IMR-90 (cell line): ENCODE results near the gene KAT2B. TPM values are rescaled to one million over a fixed set of nuclear protein-coding genes. Genes with fewer than 3 reads are reported as not detected.

Experiments used
- ATAC-seq: fragments of 200-7000 bp; cut with Tn5 transposase; 2 replicates; pipeline ENCODE4 v1.9.1; 2020; ENCODE audit warnings: low read depth, mild to moderate bottlenecking, moderate library complexity
- BruUV-seq: library from RNA; stranded (reverse); fragments of 400-500 nt; replicated peaks from 2 replicates; lab custom pipeline; 2021; lab: Mats Ljungman, UMichigan
- CTCF ChIA-PET: fragments of 300-600 bp; formaldehyde crosslinking; extraction: SDS; loops from one replicate; lab custom pipeline; 2021; ENCODE audit warnings: antibody characterized with exemption; lab: Yijun Ruan, JAX
- POLR2A ChIA-PET: fragments of 300-600 bp; sonication (Branson Sonifier 250); formaldehyde crosslinking; loops from one replicate; lab custom pipeline; 2022; ENCODE audit warnings: antibody characterized with exemption; ENCODE audit not compliant: unreplicated experiment; lab: Charles Lee
- DNase-seq: peaks from one replicate; pipeline ENCODE4 v3.0.0; 2013
- H2AFZ ChIP-seq: replicated peaks from 2 replicates; pipeline ENCODE3; 2013; ENCODE audit warnings: low read length, mild to moderate bottlenecking; ENCODE audit not compliant: poor library complexity
- H2AK5ac ChIP-seq: 2 replicates; pipeline ENCODE4 v1.6.1; 2013; ENCODE audit warnings: low read depth, low read length, inconsistent platforms
- H2AK9ac ChIP-seq: replicated peaks from 2 replicates; pipeline ENCODE3; 2013; ENCODE audit warnings: mild to moderate bottlenecking, low read depth, low read length, moderate library complexity; ENCODE audit not compliant: poor library complexity
- H2BK120ac ChIP-seq: 2 replicates; pipeline ENCODE4 v1.6.1; 2013; ENCODE audit warnings: low read depth, low read length, inconsistent platforms
- H2BK15ac ChIP-seq: 3 replicates; pipeline ENCODE4 v1.6.1; 2013; ENCODE audit warnings: low read depth, low read length, inconsistent platforms
- H2BK20ac ChIP-seq: 2 replicates; pipeline ENCODE4 v1.6.1; 2013; ENCODE audit warnings: low read depth, mild to moderate bottlenecking, inconsistent platforms, low read length, moderate library complexity
- H2BK5ac ChIP-seq: 2 replicates; pipeline ENCODE4 v1.6.1; 2013; ENCODE audit warnings: mild to moderate bottlenecking, low read depth, low read length, inconsistent platforms; ENCODE audit not compliant: poor library complexity, severe bottlenecking
- H3K14ac ChIP-seq: replicated peaks from 2 replicates; pipeline ENCODE4 v1.6.1; 2013; ENCODE audit warnings: low read depth, low read length, inconsistent platforms
- H3K18ac ChIP-seq: 2 replicates; pipeline ENCODE4 v1.6.1; 2013; ENCODE audit warnings: low read depth, low read length, control low read depth
- H3K23ac ChIP-seq: 2 replicates; pipeline ENCODE4 v1.6.1; 2013; ENCODE audit warnings: low read depth, low read length, inconsistent platforms
- H3K27ac ChIP-seq: 2 replicates; pipeline ENCODE4 v1.5.1; 2013; ENCODE audit warnings: mild to moderate bottlenecking, control low read depth, low read length; ENCODE audit not compliant: insufficient read depth
- H3K27me3 ChIP-seq: 2 replicates; pipeline ENCODE4 v1.6.1; 2013; ENCODE audit warnings: low read length; ENCODE audit not compliant: control insufficient read depth, insufficient read depth
- H3K36me3 ChIP-seq: 2 replicates; pipeline ENCODE4 v1.6.1; 2013; ENCODE audit warnings: low read length, mixed read lengths; ENCODE audit not compliant: control insufficient read depth, insufficient read depth
- H3K4ac ChIP-seq: 2 replicates; pipeline ENCODE4 v1.6.1; 2013; ENCODE audit warnings: low read depth, low read length, inconsistent platforms
- H3K4me1 ChIP-seq: 2 replicates; pipeline ENCODE4 v1.6.1; 2013; ENCODE audit warnings: low read length, mixed read lengths; ENCODE audit not compliant: control insufficient read depth, insufficient read depth
- H3K4me2 ChIP-seq: 2 replicates; pipeline ENCODE4 v1.6.1; 2013; ENCODE audit warnings: low read depth, mild to moderate bottlenecking, control low read depth, low read length, moderate library complexity
- H3K4me3 ChIP-seq: 2 replicates; pipeline ENCODE4 v1.5.1; 2013; ENCODE audit warnings: low read depth, mild to moderate bottlenecking, control low read depth, low read length, moderate library complexity; ENCODE audit not compliant: insufficient read depth
- H3K56ac ChIP-seq: 2 replicates; pipeline ENCODE4 v1.6.1; 2013; ENCODE audit warnings: low read length, inconsistent platforms; ENCODE audit not compliant: insufficient read depth; ENCODE audit errors: extremely low read depth
- H3K79me1 ChIP-seq, 2 experiments: 2 replicates each; pipeline ENCODE4 v1.6.1; 2013; ENCODE audit warnings: low read length in 2 of 2, inconsistent platforms in 1 of 2, low read depth in 1 of 2
- H3K9ac ChIP-seq: 2 replicates; pipeline ENCODE4 v1.6.1; 2013; ENCODE audit warnings: low read depth, low read length, control low read depth
- H3K9me1 ChIP-seq: 2 replicates; pipeline ENCODE4 v1.6.1; 2013; ENCODE audit warnings: low read length, inconsistent platforms; ENCODE audit not compliant: insufficient read depth
- H3K9me3 ChIP-seq: 2 replicates; pipeline ENCODE4 v1.6.1; 2013; ENCODE audit warnings: low read length; ENCODE audit not compliant: control insufficient read depth, insufficient read depth
- H4K20me1 ChIP-seq: 2 replicates; pipeline ENCODE4 v1.6.1; 2013; ENCODE audit warnings: low read length, inconsistent platforms; ENCODE audit not compliant: insufficient read depth
- H4K5ac ChIP-seq: 2 replicates; pipeline ENCODE4 v1.6.1; 2013; ENCODE audit warnings: mild to moderate bottlenecking, low read depth, low read length, control low read depth
- H4K8ac ChIP-seq, 2 experiments: 2 replicates each; pipeline ENCODE4 v1.6.1; 2013; ENCODE audit warnings: low read depth in 2 of 2, low read length in 2 of 2, control low read depth in 1 of 2, inconsistent platforms in 1 of 2
- H4K91ac ChIP-seq: 2 replicates; pipeline ENCODE4 v1.6.1; 2013; ENCODE audit warnings: low read depth, low read length, inconsistent platforms; ENCODE audit not compliant: insufficient read depth
- BHLHE40 ChIP-seq: fragments of 150-350 bp; IDR thresholded peaks from 2 replicates; pipeline ENCODE4 v1.6.1; 2016; ENCODE audit warnings: mild to moderate bottlenecking, low read depth, low read length
- CEBPB ChIP-seq: IDR thresholded peaks from 2 replicates; pipeline ENCODE4 v1.6.1; 2012; ENCODE audit warnings: low read depth, low read length, improper control_type of control experiment
- CHD1 ChIP-seq: IDR thresholded peaks from 2 replicates; pipeline ENCODE4 v1.6.1; 2012; ENCODE audit warnings: low read depth, low read length, improper control_type of control experiment
- CTCF ChIP-seq: conservative IDR thresholded peaks from 2 replicates; pipeline ENCODE4 v1.5.1; 2012; ENCODE audit warnings: mild to moderate bottlenecking, low read depth, low read length, improper control_type of control experiment
- FOS ChIP-seq: fragments of 150-350 bp; IDR thresholded peaks from 2 replicates; pipeline ENCODE4 v1.6.1; 2016; ENCODE audit warnings: low read depth, low read length
- MAFK ChIP-seq: IDR thresholded peaks from 2 replicates; pipeline ENCODE4 v1.6.1; 2012; ENCODE audit warnings: low read depth, low read length, improper control_type of control experiment
- MAZ ChIP-seq: IDR thresholded peaks from 2 replicates; pipeline ENCODE4 v1.6.1; 2012; ENCODE audit warnings: low read depth, mild to moderate bottlenecking, low read length, improper control_type of control experiment, moderate library complexity, borderline replicate concordance
- NFE2L2 ChIP-seq: fragments of 150-350 bp; IDR thresholded peaks from 2 replicates; pipeline ENCODE4 v1.6.1; 2016; ENCODE audit warnings: low read depth, mild to moderate bottlenecking, low read length
- POLR2A ChIP-seq: IDR thresholded peaks from 2 replicates; pipeline ENCODE4 v1.6.1; 2012; ENCODE audit warnings: mild to moderate bottlenecking, low read depth, low read length
- RAD21 ChIP-seq: IDR thresholded peaks from 2 replicates; pipeline ENCODE4 v1.6.1; 2012; ENCODE audit warnings: low read length, improper control_type of control experiment
- RCOR1 ChIP-seq: IDR thresholded peaks from 2 replicates; pipeline ENCODE4 v1.6.1; 2012; ENCODE audit warnings: mild to moderate bottlenecking, low read length, improper control_type of control experiment; ENCODE audit not compliant: insufficient replicate concordance
- SMC3 ChIP-seq: fragments of 150-350 bp; IDR thresholded peaks from 2 replicates; pipeline ENCODE4 v1.6.1; 2016; ENCODE audit warnings: low read depth, mild to moderate bottlenecking, antibody characterized with exemption, low read length, moderate library complexity
- USF2 ChIP-seq: fragments of 150-350 bp; IDR thresholded peaks from 2 replicates; pipeline ENCODE4 v1.6.1; 2017; ENCODE audit warnings: mild to moderate bottlenecking, antibody characterized with exemption, low read length, low read depth
- WGBS, 2 experiments: methylation state at CpG; one replicate each; pipeline versions ENCODE4 v1.1.5 to v1.1.7; 2013; ENCODE audit warnings: missing lambda C conversion rate in 2 of 2; ENCODE audit not compliant: insufficient read length in 1 of 2; ENCODE audit errors: extremely low coverage in 2 of 2; 5-methylcytosine and 5-hydroxymethylcytosine counted together
- dilution Hi-C: fragments of 300-500 bp; cut with HindIII; formaldehyde crosslinking; loops from one replicate; pipeline ENCODE4 v1.14.3; 2018; ENCODE audit warnings: low sequenced_read_pairs; ENCODE audit not compliant: unreplicated experiment
- in situ Hi-C: fragments of 300-500 bp; cut with MboI; formaldehyde crosslinking; loops from 3 replicates; pipeline ENCODE4 v1.14.3; 2019; ENCODE audit warnings: low sequenced_read_pairs, inconsistent platforms, mixed read lengths
- intact Hi-C: fragments of 100-400 bp; cut with micrococcal nuclease; formaldehyde crosslinking; loops from 2 replicates; pipeline ENCODE4 v1.10.0; 2022
- polyA plus RNA-seq, 3 experiments: library from polyadenylated mRNA; depleted of rRNA; stranded (reverse); fragments of >200 nt; gene quantifications; 2 replicates each; pipeline ENCODE4 v1.2.3, GENCODE V29; 2012; ENCODE audit warnings: low replicate concordance in 1 of 3
- total RNA-seq: library from RNA; depleted of rRNA; stranded (reverse); fragments of >200 nt; gene quantifications from 2 replicates; pipeline ENCODE4 v1.2.3, GENCODE V29; 2012
- TF ChIP-seq, protein P1 (sequence below): fragments of 150-350 bp; IDR thresholded peaks from 2 replicates; pipeline ENCODE4 v1.6.1; 2016; ENCODE audit warnings: low read depth, mild to moderate bottlenecking, low read length, moderate library complexity, borderline replicate concordance

KAT2B gene
- total and polyA plus RNA-seq, 2 of the 4 experiments (the other 2 are of a cell fraction), result 2.0 to 2.2 TPM

DNA sequence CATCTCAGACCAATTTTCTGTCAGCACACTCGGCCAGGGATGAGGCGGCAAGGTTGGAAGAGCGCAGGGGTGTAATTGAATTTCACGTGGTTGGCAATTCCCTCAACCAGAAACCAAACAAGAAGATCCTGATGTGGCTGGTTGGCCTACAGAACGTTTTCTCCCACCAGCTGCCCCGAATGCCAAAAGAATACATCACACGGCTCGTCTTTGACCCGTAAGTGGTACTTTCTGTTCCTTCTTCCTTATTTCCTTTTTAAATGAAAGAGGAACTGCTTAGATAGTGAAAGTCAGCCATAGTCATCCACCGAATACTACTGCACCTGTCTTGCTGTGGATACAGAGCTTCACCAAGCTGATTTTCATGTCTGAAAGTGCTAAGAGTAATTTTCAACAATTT is 85.7 kb downstream of the KAT2B start:
- no peak overlapping the region for H3K27ac ChIP-seq
- POLR2A ChIA-PET, result no interaction called here
- no peaks in the 10 kb centered on the region for H3K79me1 ChIP-seq
- H4K5ac ChIP-seq, result no peak overlapping the region
- H3K36me3 ChIP-seq, result 0 out of 2 replicates have a peak, but pooled peaks cover 2% of the 10 kb centered on the region
- no peak overlapping the region for H3K23ac ChIP-seq
- WGBS, 2 experiments, result no CpG with 5 or more reads among the region's 10 CpGs
- H2BK15ac ChIP-seq, result no peak overlapping the region
- no peak overlapping the region for H4K8ac ChIP-seq
- no peak overlapping the region for H3K9ac ChIP-seq
- no peaks in the 10 kb centered on the region for H3K4me1 ChIP-seq
- no peaks in the 10 kb centered on the region for H4K20me1 ChIP-seq
- BruUV-seq, result no TSS peak
- H2AFZ ChIP-seq, result no peak overlapping the region
- CTCF ChIA-PET, result no interaction called here
- no peaks in the 10 kb centered on the region for H3K9me3 ChIP-seq
- no peak overlapping the region for H2BK5ac ChIP-seq
- H3K4me3 ChIP-seq, result no peak overlapping the region
- no peak overlapping the region for H4K91ac ChIP-seq
- H2BK20ac ChIP-seq, result no peak overlapping the region
- intact Hi-C loops, result no loop called here
- no peak overlapping the region for H3K4ac ChIP-seq
- TF ChIP-seq CTCF, result no peak
- no peak for TF ChIP-seq NFE2L2
- TF ChIP-seq CEBPB, result no peak
- TF ChIP-seq MAZ, result no peak
- TF ChIP-seq, protein P1, sequence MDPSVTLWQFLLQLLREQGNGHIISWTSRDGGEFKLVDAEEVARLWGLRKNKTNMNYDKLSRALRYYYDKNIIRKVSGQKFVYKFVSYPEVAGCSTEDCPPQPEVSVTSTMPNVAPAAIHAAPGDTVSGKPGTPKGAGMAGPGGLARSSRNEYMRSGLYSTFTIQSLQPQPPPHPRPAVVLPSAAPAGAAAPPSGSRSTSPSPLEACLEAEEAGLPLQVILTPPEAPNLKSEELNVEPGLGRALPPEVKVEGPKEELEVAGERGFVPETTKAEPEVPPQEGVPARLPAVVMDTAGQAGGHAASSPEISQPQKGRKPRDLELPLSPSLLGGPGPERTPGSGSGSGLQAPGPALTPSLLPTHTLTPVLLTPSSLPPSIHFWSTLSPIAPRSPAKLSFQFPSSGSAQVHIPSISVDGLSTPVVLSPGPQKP, result no peak
- no peak for TF ChIP-seq RAD21
- TF ChIP-seq SMC3, result no peak
- no peak for TF ChIP-seq BHLHE40
- no peak for TF ChIP-seq USF2
- TF ChIP-seq RCOR1, result no peak
- no peak for TF ChIP-seq FOS
- TF ChIP-seq POLR2A, result no peak
- no peak for TF ChIP-seq CHD1
- TF ChIP-seq MAFK, result no peak
- DNase-seq, result no peak
- no peak overlapping the region for H3K4me2 ChIP-seq
- no peak overlapping the region for H3K56ac ChIP-seq
- no peaks in the 10 kb centered on the region for H3K9me1 ChIP-seq
- dilution Hi-C loops, result no loop called here
- no peak overlapping the region for H2BK120ac ChIP-seq
- ATAC-seq, result no peak
- H3K18ac ChIP-seq, result no peak overlapping the region
- H3K14ac ChIP-seq, result no peak overlapping the region
- no peaks in the 10 kb centered on the region for H3K27me3 ChIP-seq
- no peak overlapping the region for H2AK9ac ChIP-seq
- in situ Hi-C loops, result no loop called here
- H2AK5ac ChIP-seq, result no peak overlapping the region
